GM12878 (cell line): ENCODE data around the gene ADGRA3.

Experiments used
- CBX5 ChIP-seq: sonication (generic); IDR thresholded peaks from 2 replicates; pipeline ENCODE4 v1.6.1; 2016; ENCODE audit warnings: low read depth, moderate library complexity, mild to moderate bottlenecking, inconsistent platforms
- HDAC2 ChIP-seq: fragments of 200-600 bp; sonication (generic); IDR thresholded peaks from 2 replicates; pipeline ENCODE4 v1.6.1; 2017
- SPI1 ChIP-seq: IDR thresholded peaks from 2 replicates; pipeline ENCODE4 v1.6.1; 2011; ENCODE audit warnings: low read depth, mild to moderate bottlenecking, low read length, moderate library complexity, borderline replicate concordance; ENCODE audit not compliant: insufficient read depth
- TCF7 ChIP-seq: IDR thresholded peaks from 2 replicates; pipeline ENCODE4 v1.6.1; 2014; ENCODE audit warnings: antibody characterized with exemption, borderline replicate concordance
- TF ChIP-seq, protein P1 (sequence below), 3 experiments: IDR thresholded peaks in 2 of 3; conservative IDR thresholded peaks in 1 of 3; 2 replicates each; pipeline ENCODE4 v1.5.1; 2011; ENCODE audit warnings: low read depth in 3 of 3, low read length in 3 of 3, mild to moderate bottlenecking in 3 of 3, control low read depth in 2 of 3, moderate library complexity in 2 of 3, inconsistent platforms in 1 of 3, mixed read lengths in 1 of 3; ENCODE audit not compliant: control insufficient read depth in 2 of 3, insufficient read depth in 1 of 3; ENCODE audit errors: extremely low read depth in 1 of 3

DNA sequence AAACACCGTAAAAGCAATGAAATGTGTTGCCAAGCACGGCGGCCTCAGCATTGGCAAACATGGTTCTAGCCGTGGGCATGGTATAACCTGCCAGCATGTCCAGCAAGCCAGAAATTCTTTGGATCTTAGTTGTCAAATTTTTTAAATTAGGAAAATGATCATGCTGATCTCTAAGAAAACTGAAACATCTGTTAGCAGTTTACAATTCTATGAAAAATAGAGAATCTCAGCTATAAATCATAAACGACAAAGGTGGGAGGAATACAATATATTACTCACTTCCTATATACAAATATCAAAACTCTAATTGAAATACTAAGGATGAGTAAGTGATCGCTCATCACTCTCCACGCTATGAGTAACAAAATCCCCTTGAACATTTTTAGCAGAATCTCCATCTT lies 130.3 kb downstream of the ADGRA3 start:
- TF ChIP-seq, protein P1, sequence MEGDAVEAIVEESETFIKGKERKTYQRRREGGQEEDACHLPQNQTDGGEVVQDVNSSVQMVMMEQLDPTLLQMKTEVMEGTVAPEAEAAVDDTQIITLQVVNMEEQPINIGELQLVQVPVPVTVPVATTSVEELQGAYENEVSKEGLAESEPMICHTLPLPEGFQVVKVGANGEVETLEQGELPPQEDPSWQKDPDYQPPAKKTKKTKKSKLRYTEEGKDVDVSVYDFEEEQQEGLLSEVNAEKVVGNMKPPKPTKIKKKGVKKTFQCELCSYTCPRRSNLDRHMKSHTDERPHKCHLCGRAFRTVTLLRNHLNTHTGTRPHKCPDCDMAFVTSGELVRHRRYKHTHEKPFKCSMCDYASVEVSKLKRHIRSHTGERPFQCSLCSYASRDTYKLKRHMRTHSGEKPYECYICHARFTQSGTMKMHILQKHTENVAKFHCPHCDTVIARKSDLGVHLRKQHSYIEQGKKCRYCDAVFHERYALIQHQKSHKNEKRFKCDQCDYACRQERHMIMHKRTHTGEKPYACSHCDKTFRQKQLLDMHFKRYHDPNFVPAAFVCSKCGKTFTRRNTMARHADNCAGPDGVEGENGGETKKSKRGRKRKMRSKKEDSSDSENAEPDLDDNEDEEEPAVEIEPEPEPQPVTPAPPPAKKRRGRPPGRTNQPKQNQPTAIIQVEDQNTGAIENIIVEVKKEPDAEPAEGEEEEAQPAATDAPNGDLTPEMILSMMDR (IDR thresholded peaks at IDR 0.05 in 2 of 3, conservative IDR thresholded peaks at IDR 0.05 in 1 of 3; ENCODE audit: control insufficient read depth in 2 of 3, extremely low read depth in 1 of 3, insufficient read depth in 1 of 3, low read depth in 3 of 3, low read length in 3 of 3), result no peak
- no peak for TF ChIP-seq HDAC2
- no peak for TF ChIP-seq TCF7
- no peak for TF ChIP-seq SPI1
- TF ChIP-seq CBX5, result no peak
